BLaER1 (cell line): Measurements from ENCODE around the gene CENPI.
A peak's percentile ranks its signal among the peaks of the same experiment; 100 is the strongest.
"Not testable (repeated sequence)": the region's sequence is repeated elsewhere in the genome, so short reads cannot be mapped to it uniquely, and the experiment has no call there.

Source experiments
- H3K27ac ChIP-seq: shearing (Covaris generic); formaldehyde crosslinking; 2 replicates; pipeline ENCODE4 v1.8.1; 2022
- H3K27me3 ChIP-seq: shearing (Covaris generic); formaldehyde crosslinking; 2 replicates; pipeline ENCODE4 v1.8.1; 2022
- H3K36me3 ChIP-seq: shearing (Covaris generic); formaldehyde crosslinking; 2 replicates; pipeline ENCODE4 v1.8.1; 2022
- H3K4me1 ChIP-seq: shearing (Covaris generic); formaldehyde crosslinking; 2 replicates; pipeline ENCODE4 v1.8.1; 2022
- H3K4me2 ChIP-seq: shearing (Covaris generic); formaldehyde crosslinking; 2 replicates; pipeline ENCODE4 v1.8.1; 2022
- H3K4me3 ChIP-seq: shearing (Covaris generic); formaldehyde crosslinking; 2 replicates; pipeline ENCODE4 v1.8.1; 2022
- H3K9ac ChIP-seq: shearing (Covaris generic); formaldehyde crosslinking; 2 replicates; pipeline ENCODE4 v1.8.1; 2022
- H3K9me3 ChIP-seq: shearing (Covaris generic); formaldehyde crosslinking; 2 replicates; pipeline ENCODE4 v1.8.1; 2022
- H4K20me1 ChIP-seq: shearing (Covaris generic); formaldehyde crosslinking; 2 replicates; pipeline ENCODE4 v1.8.1; 2022
- Cebpa-rat ChIP-seq: shearing (Covaris generic); IDR thresholded peaks from 2 replicates; pipeline ENCODE4 v1.8.1; 2022

Gene CENPI, protein sequence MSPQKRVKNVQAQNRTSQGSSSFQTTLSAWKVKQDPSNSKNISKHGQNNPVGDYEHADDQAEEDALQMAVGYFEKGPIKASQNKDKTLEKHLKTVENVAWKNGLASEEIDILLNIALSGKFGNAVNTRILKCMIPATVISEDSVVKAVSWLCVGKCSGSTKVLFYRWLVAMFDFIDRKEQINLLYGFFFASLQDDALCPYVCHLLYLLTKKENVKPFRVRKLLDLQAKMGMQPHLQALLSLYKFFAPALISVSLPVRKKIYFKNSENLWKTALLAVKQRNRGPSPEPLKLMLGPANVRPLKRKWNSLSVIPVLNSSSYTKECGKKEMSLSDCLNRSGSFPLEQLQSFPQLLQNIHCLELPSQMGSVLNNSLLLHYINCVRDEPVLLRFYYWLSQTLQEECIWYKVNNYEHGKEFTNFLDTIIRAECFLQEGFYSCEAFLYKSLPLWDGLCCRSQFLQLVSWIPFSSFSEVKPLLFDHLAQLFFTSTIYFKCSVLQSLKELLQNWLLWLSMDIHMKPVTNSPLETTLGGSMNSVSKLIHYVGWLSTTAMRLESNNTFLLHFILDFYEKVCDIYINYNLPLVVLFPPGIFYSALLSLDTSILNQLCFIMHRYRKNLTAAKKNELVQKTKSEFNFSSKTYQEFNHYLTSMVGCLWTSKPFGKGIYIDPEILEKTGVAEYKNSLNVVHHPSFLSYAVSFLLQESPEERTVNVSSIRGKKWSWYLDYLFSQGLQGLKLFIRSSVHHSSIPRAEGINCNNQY

DNA sequence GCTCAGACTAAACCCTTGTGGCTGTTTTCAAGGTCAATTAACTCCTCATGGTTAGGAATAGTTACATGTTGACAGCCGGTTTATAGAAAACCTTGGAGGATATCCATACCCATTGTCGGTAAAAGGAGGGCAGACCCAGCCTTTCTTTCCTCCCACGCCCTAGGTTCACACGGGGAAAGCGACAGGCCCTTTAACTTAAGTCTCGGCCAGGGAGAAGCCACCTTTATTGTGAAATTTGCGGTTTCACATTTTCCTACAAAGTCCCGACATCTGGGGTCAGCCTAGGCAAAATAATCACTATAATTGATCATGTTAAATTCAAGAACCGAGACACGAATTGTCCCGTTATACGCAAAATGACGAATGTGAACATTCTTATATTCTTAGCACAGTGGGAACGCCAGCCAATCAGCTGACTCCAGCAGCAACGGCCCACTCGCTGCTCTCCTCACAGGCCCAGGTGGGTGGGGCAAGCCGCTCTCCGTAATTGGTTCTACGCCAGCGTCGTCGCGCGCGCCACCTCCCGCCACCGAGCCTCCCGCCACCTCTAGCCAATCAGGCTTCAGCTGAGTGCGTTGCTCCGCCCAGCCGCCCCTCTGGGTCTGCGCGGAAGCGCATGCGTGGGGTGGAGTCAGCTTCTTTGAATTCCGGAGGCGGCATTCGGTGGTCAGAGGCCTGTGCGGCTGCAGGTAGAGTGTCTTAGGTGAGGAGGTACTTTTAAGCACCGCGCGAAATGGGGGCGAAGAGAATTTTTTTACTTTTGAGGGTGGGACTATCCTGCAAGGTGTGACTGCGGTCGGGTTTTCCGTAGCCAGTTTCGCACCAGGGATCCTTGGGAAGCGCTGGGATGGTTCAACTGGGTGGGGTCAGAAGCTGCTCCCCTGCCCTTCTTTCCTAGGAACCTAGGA is at the start of gene CENPI:
TSS of gene CENPI (plus strand) at position 659 of the 908 bp plus-strand sequence. CDS start 2,867 bp downstream, outside the sequence.
- H3K4me2 ChIP-seq: peak within 1 kb of the TSS; percentile 76
- H3K27me3 ChIP-seq: no peaks in the 10 kb centered on the region
- peak within 1 kb of the TSS; percentile 54; the same call in 1 of the 2 replicates for H3K27ac ChIP-seq
- H4K20me1 ChIP-seq: no peaks in the 10 kb centered on the region
- H3K9ac ChIP-seq: peak within 1 kb of the TSS; percentile 67
- H3K4me3 ChIP-seq: peak within 1 kb of the TSS; percentile 71
- H3K4me1 ChIP-seq: peaks cover 21% of the 10 kb centered on the region
- 0 out of 2 replicates have a peak, but pooled peaks cover 12% of the 10 kb centered on the region for H3K36me3 ChIP-seq
- TF ChIP-seq Cebpa-rat: no peak
- H3K9me3 ChIP-seq: no peaks in the 10 kb centered on the region

DNA sequence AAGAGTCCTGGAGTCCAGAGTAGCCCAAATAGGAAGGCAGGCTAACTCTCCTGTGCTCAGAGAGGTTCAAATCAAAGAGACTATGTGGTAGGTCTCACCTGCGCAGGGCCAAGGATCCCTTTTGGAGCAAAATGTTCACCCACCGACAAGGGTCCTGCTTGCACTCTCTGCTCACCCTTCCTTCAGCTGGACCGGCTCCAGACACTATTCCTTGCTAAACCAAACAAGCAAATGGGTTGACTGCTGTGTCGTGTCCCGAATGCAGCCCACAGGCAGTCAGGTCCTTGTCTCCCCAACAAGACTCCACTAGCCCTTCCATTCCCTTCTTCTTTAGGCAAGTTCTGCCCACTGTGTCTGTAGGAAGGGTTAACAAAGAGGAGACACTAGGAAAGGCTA is 46.9 kb upstream of the CENPI start:
- H3K9ac ChIP-seq: peak overlapping the region; percentile 78
- H4K20me1 ChIP-seq: no peaks in the 10 kb centered on the region
- no peaks in the 10 kb centered on the region for H3K27me3 ChIP-seq
- H3K36me3 ChIP-seq: no peaks in the 10 kb centered on the region
- H3K4me1 ChIP-seq: 0 out of 2 replicates have a peak, but pooled peaks cover 6% of the 10 kb centered on the region
- TF ChIP-seq Cebpa-rat: no peak
- H3K4me2 ChIP-seq: peak overlapping the region; percentile 70
- H3K4me3 ChIP-seq: peak overlapping the region; percentile 69
- H3K27ac ChIP-seq: peak overlapping the region; percentile 82
- no peaks in the 10 kb centered on the region for H3K9me3 ChIP-seq

DNA sequence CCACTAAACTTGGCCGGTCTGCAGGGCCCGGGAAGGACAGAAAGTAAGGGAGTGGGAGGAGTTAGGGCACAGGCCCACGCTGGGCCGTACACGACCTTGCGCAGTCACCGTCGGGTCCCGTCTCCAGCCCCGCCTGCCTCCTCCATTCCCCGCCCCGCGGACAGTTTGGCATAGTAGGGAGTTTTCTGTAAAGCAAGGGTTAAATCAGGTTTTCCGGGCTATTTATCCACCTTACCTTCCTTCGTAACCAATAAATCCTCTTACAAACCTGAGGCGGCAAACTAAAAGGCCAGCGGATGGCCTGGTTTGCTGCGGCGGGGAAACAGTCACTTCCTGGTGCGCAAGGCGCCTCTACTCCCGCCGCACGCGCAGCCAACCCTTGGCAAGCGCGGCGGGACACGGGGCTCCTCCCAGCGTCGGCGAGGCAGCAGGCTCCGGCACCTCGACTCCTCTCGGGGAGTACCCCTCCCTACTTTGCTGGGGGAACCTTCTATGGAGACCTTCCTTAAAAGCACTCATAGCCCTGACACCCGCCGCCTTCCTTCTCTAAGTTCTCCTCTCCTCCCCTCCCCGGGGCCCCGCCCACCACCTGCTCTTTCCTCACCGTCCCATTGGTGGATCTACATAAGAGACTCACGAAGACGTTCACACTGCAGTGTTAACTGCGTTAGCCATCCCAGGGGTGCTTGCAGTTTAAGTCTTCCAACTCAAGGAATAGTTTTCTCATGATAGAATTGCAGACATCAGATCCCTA is 46.3 kb upstream of the CENPI start, which contains the start of gene TRMT2B:
TSS of gene TRMT2B (minus strand) at position 563 of the 754 bp plus-strand sequence. CDS start 9,822 bp downstream, outside the sequence.
- H3K4me1 ChIP-seq: 0 out of 2 replicates have a peak, but pooled peaks cover 6% of the 10 kb centered on the region
- no peak for TF ChIP-seq Cebpa-rat
- H3K36me3 ChIP-seq: no peaks in the 10 kb centered on the region
- no peaks in the 10 kb centered on the region for H3K9me3 ChIP-seq
- peak within 1 kb of the TSS; percentile 82 for H3K27ac ChIP-seq
- H3K27me3 ChIP-seq: no peaks in the 10 kb centered on the region
- peak within 1 kb of the TSS; percentile 78 for H3K9ac ChIP-seq
- H3K4me3 ChIP-seq: peak within 1 kb of the TSS; percentile 69
- no peaks in the 10 kb centered on the region for H4K20me1 ChIP-seq
- H3K4me2 ChIP-seq: peak within 1 kb of the TSS; percentile 70

DNA sequence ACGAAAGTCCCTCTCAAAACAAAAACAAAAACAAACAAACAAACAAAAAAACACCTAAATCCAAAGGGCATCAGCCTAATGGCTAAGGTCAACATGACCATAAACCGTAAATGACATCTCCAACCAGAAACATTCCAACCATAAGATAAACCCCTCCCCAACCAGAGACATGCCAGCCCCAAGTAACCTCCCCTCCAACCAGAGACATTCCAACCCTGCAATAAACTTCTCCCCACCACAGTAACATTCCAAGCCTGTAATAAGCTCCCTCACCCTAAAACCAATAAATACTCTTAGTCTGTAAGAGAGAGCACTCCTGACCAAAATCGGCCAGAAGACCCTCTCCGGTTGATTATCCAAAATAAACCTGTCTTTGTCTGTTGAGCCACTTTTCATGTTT is 41.5 kb upstream of the CENPI start:
- not testable (repeated sequence) for H3K4me2 ChIP-seq, H3K9me3 ChIP-seq, H3K4me1 ChIP-seq, H4K20me1 ChIP-seq, H3K27ac ChIP-seq, H3K36me3 ChIP-seq, H3K27me3 ChIP-seq, H3K4me3 ChIP-seq, H3K9ac ChIP-seq

DNA sequence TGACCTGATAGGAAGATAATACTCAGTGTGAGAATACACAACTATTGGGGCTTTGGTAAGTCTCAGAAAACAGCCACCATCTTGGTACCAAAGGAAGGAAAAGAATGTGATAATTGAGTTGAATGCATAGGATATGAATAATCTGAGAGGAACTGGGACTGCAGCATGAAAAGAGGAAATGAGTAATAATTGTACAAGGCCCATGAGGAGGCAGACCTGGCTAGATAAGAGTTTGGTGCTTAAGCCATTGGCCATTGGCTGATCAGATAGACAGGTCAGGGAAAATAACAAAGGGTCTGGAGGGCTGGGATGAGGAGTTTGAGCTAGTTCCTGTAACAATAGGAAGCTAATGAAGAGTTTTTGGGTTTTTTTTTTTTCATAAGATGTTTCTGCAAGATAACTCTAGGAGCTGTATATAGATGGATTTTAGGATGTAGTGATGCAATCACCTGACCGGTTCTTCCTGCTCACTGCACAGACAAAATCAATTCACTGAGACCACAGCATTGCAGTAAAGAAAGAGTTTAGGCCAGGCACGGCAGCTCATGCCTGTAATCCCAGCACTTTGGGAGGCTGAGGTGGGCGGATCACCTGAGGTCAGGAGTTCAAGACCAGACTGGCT is 40.8 kb upstream of the CENPI start:
- Histone ChIP-seq H3K4me2 (no peak overlapping the region), H3K27me3 (no peaks in the 10 kb centered on the region), H3K27ac (no peak overlapping the region)

DNA sequence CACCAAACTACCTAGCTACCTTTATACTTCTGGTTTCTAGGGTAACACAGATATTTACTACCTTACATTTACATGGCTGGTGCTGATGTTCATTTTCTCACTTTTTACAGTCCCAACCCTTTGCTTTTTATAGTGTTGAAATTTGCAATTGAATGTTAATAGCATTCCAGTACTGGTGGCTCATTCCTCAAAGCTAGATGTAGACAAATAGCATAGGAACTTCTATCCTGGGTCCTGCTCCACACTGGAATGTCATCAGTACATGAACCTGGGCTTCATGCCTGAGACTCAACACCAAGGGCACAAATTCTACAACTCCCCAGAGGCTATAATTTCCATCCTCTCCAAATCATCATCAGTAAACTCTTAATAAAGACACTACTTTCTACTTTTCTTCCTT is 35.8 kb upstream of the CENPI start:
- Histone ChIP-seq H3K4me3 (no peak overlapping the region), H3K4me1 (no peaks in the 10 kb centered on the region), H3K9ac (no peak overlapping the region), H4K20me1 (no peaks in the 10 kb centered on the region), H3K27me3 (no peaks in the 10 kb centered on the region), H3K4me2 (no peak overlapping the region), H3K27ac (no peak overlapping the region), H3K9me3 (no peaks in the 10 kb centered on the region), H3K36me3 (no peaks in the 10 kb centered on the region)
- TF ChIP-seq Cebpa-rat: no peak

More for the DNA sequence above, 40.8 kb upstream of the CENPI start:
- H3K9ac ChIP-seq: no peak overlapping the region
- no peak for TF ChIP-seq Cebpa-rat
- H4K20me1 ChIP-seq: no peaks in the 10 kb centered on the region
- H3K9me3 ChIP-seq: no peaks in the 10 kb centered on the region
- no peak overlapping the region for H3K4me3 ChIP-seq
- H3K4me1 ChIP-seq: no peaks in the 10 kb centered on the region
- no peaks in the 10 kb centered on the region for H3K36me3 ChIP-seq

DNA sequence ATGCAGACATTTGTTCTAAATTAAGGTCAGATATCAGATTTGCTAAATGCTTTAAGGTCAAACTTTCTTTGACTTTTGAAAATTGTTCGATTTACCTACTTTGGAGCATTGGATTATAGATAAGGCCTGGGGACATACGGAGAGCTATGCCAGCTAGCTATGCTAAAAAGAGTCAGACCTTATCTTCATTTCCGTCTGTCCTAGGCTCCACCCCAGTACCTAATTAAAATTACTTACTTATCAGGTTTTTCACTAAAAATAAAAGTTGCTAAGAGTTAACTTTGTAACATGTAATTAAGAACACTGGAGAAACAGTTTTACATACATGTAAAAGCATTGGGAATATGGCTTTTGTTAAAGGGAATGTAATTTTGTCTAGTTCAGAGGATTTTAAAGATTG is 26.4 kb upstream of the CENPI start:
- Histone ChIP-seq H4K20me1 (no peaks in the 10 kb centered on the region), H3K4me2 (no peak overlapping the region), H3K9me3 (0 out of 2 replicates have a peak, but pooled peaks cover 3% of the 10 kb centered on the region), H3K36me3 (no peaks in the 10 kb centered on the region), H3K27ac (no peak overlapping the region), H3K9ac (no peak overlapping the region), H3K4me1 (no peaks in the 10 kb centered on the region), H3K4me3 (no peak overlapping the region), H3K27me3 (no peaks in the 10 kb centered on the region)
- TF ChIP-seq Cebpa-rat: no peak

DNA sequence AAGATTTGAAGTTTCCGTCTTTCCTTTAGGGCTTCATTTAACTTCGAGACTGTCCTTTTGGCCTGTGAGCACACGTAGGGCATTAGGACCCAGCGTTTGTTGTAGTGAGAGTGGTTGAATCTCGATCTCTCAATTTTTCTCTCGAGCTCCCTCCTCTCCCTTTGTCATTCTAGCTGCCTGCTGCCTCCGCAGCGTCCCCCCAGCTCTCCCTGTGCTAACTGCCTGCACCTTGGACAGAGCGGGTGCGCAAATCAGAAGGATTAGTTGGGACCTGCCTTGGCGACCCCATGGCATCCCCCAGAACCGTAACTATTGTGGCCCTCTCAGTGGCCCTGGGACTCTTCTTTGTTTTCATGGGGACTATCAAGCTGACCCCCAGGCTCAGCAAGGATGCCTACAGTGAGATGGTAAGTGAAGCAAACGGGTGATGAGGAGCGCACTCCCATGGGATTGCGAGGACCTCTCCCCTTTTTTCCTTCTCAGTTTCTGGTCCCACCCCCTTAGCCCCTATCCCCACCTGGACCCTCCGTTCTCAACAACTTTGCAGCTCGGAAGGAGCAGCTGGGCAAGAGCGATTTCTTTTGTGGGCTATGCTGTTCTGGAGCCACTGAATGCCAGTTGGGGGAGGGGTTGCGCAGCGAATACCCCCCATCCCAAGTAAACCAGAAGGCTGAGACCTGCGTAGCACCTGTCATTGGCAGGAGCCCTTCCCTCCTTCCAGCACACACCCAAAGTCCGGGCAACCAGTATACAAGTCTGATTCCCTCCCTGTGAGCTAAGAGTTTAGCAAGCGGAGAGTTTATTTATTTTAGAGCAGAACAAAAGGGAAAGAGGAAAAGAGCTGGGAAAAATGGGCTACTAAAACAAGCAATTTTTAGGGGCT is 19.0 kb upstream of the CENPI start, which contains the start of gene TMEM35A:
TSS of gene TMEM35A (plus strand) at position 164 of the 883 bp plus-strand sequence. CDS start at position 288, 124 bp downstream.
- H3K27me3 ChIP-seq: no peaks in the 10 kb centered on the region
- no peak for TF ChIP-seq Cebpa-rat
- no peak within 1 kb of the TSS for H3K9ac ChIP-seq
- H3K36me3 ChIP-seq: no peaks in the 10 kb centered on the region
- H3K4me3 ChIP-seq: no peak within 1 kb of the TSS
- 0 out of 2 replicates have a peak, but pooled peaks cover 3% of the 10 kb centered on the region for H3K9me3 ChIP-seq
- H4K20me1 ChIP-seq: no peaks in the 10 kb centered on the region
- H3K4me1 ChIP-seq: no peaks in the 10 kb centered on the region
- H3K4me2 ChIP-seq: no peak within 1 kb of the TSS
- no peak within 1 kb of the TSS for H3K27ac ChIP-seq
